H1 (cell line): Measurements from ENCODE around the gene RPS6KA2. TPM values are rescaled to one million over a fixed set of nuclear protein-coding genes. Genes with fewer than 3 reads are reported as not detected.

Source experiments
- BACH1 ChIP-seq: IDR thresholded peaks from 2 replicates; pipeline ENCODE4 v1.6.1; 2012; ENCODE audit warnings: low read length, improper control_type of control experiment
- CHD1 ChIP-seq: IDR thresholded peaks from 2 replicates; pipeline ENCODE4 v1.6.1; 2012; ENCODE audit warnings: low read depth, low read length, improper control_type of control experiment
- CTBP2 ChIP-seq: IDR thresholded peaks from 2 replicates; pipeline ENCODE4 v1.7.0; 2011; ENCODE audit warnings: borderline replicate concordance, mild to moderate bottlenecking, moderate library complexity, mixed read lengths, low read length; ENCODE audit not compliant: insufficient read depth, insufficient read length
- KDM1A ChIP-seq: fragments of 200-600, 300-600 bp; sonication (generic); IDR thresholded peaks from 2 replicates; pipeline ENCODE4 v1.7.1; 2016; ENCODE audit warnings: mild to moderate bottlenecking, low read length, borderline replicate concordance
- KDM4A ChIP-seq: IDR thresholded peaks from one replicate; pipeline ENCODE4 v1.7.1; 2012; ENCODE audit warnings: low read depth, mild to moderate bottlenecking, moderate library complexity, low read length, inconsistent platforms; ENCODE audit not compliant: severe bottlenecking
- RBBP5 ChIP-seq: IDR thresholded peaks from 2 replicates; pipeline ENCODE4 v1.7.1; 2012; ENCODE audit warnings: low read depth, mild to moderate bottlenecking, inconsistent platforms, low read length, moderate library complexity, borderline replicate concordance
- SIX5 ChIP-seq: IDR thresholded peaks from 2 replicates; pipeline ENCODE4 v1.6.1; 2011; ENCODE audit warnings: mild to moderate bottlenecking, low read depth, low read length
- TBP ChIP-seq: IDR thresholded peaks from 2 replicates; pipeline ENCODE4 v1.6.1; 2011; ENCODE audit warnings: low read depth, low read length, improper control_type of control experiment
- polyA plus RNA-seq, 7 experiments: library from polyadenylated mRNA; depleted of rRNA in 3 of 7; stranded (reverse) in 5 of 7; unstranded in 2 of 7; fragments of >200 nt in 5 of 7; fragments of 200-250 nt in 2 of 7; gene quantifications; 1 replicate in 5 of 7; 2 replicates in 1 of 7; 4 replicates in 1 of 7; pipeline versions ENCODE4 v1.2.1 to v1.2.3, GENCODE V29; 2011 to 2013; ENCODE audit warnings: missing spikeins in 2 of 7, mixed read lengths in 2 of 7
- total RNA-seq: library from RNA; stranded (reverse); fragmentation: NEBNext Ultra II Directional; extraction: Animal tissue kit (Norgen Biotek cat#: 25700); gene quantifications from 2 replicates; pipeline ENCODE4 v1.2.1, GENCODE V29; 2021
- TF ChIP-seq, protein P1 (sequence below): IDR thresholded peaks from 2 replicates; pipeline ENCODE4 v1.6.1; 2011; ENCODE audit warnings: low read depth, mild to moderate bottlenecking, low read length; ENCODE audit not compliant: insufficient read depth

The RPS6KA2 gene
- total and polyA plus RNA-seq, 2 of the 8 experiments (the other 6 are each of a cell fraction or from before 2014, with no cell fraction given), result 8.8 to 25.7 TPM

DNA sequence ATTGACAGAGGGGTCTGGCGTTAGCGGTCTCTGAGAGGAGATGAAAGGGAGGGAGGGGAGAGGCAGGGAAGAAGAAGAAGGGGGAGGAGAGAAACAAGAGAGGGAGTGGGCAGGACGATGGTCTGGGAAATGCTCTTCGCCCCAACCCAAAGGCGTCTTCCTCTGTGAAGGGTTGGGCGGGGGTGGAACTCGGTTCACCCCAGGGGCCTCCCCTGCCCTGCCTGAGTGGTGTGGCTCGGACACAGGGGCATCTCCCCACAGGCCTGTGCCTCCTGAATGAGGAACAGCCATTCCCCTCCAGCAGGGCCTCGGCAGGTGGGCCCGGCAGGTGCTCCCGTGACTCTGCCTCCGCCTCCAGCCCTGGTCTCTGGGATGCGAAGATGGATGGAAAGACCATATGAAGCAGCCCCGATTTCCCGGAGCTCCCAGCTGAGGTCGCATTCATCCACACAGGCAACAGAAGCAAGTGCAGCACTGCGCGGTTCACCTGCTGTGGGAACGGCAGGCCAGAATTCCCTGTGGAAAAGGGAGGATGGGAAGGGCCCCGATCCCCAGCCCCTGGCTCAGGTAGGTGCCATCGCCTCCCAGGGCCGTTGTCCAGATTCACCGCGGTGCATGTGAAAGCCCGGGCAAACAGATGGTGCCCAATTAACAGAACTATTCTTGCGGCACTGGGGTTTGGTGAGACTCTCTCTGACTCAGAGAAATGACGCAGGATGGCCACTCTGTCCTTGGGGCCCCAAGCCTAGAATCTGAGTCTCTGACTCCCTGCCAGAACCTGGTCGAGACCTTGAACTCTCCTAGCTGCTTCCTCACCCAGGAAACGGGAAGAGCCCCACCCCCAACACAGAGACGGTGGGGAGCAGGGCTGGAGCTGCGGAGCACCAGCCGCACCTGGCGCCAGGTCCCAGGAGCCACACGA lies 29.4 kb upstream of the RPS6KA2 start (continued):
- TF ChIP-seq, protein P1, sequence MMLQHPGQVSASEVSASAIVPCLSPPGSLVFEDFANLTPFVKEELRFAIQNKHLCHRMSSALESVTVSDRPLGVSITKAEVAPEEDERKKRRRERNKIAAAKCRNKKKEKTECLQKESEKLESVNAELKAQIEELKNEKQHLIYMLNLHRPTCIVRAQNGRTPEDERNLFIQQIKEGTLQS, result no peak
- TF ChIP-seq BACH1, result no peak
- no peak for TF ChIP-seq TBP
- TF ChIP-seq SIX5, result no peak
- peak; percentile 19; the same call in 1 of the 2 replicates for TF ChIP-seq KDM1A
- TF ChIP-seq CTBP2, result peak; percentile 33
- TF ChIP-seq CHD1, result no peak
- peak; percentile 68 for TF ChIP-seq KDM4A
- peak; percentile 85; the same call in 1 of the 2 replicates for TF ChIP-seq RBBP5
- TF ChIP-seq, all 59 proteins: peak for 8
